H9 (cell line): Measurements from ENCODE around the gene CTNNA3. TPM values are rescaled to one million over a fixed set of nuclear protein-coding genes. Genes with fewer than 3 reads are reported as not detected.

ENCODE experiments used
- DNase-seq: peaks from one replicate; pipeline ENCODE4 v3.0.0-alpha.2; 2017
- H2AFZ ChIP-seq: one replicate; pipeline ENCODE4 v1.6.1; 2013; ENCODE audit warnings: mild to moderate bottlenecking, low read length, control low read depth, moderate library complexity
- H2AK5ac ChIP-seq: 2 replicates; pipeline ENCODE4 v1.6.1; 2013; ENCODE audit warnings: low read length, control low read depth, mixed read lengths; ENCODE audit not compliant: insufficient read length
- H2BK120ac ChIP-seq: one replicate; pipeline ENCODE4 v1.6.1; 2013; ENCODE audit warnings: low read depth, mild to moderate bottlenecking, low read length, control low read depth, inconsistent platforms; ENCODE audit not compliant: poor library complexity, severe bottlenecking
- H2BK12ac ChIP-seq: 2 replicates; pipeline ENCODE4 v1.6.1; 2013; ENCODE audit warnings: low read length, control low read depth, mixed read lengths, low read depth; ENCODE audit not compliant: insufficient read length
- H2BK15ac ChIP-seq: 2 replicates; pipeline ENCODE4 v1.6.1; 2013; ENCODE audit warnings: low read depth, low read length, control low read depth
- H2BK20ac ChIP-seq: one replicate; pipeline ENCODE4 v1.6.1; 2013; ENCODE audit warnings: low read depth, mild to moderate bottlenecking, low read length, control low read depth, inconsistent platforms; ENCODE audit not compliant: poor library complexity, severe bottlenecking
- H2BK5ac ChIP-seq: 2 replicates; pipeline ENCODE4 v1.6.1; 2013; ENCODE audit warnings: low read length, control low read depth, mixed read lengths; ENCODE audit not compliant: insufficient read length
- H3K14ac ChIP-seq: 2 replicates; pipeline ENCODE4 v1.6.1; 2013; ENCODE audit warnings: low read length, control low read depth; ENCODE audit not compliant: insufficient read depth
- H3K18ac ChIP-seq: 2 replicates; pipeline ENCODE4 v1.6.1; 2013; ENCODE audit warnings: low read depth, mild to moderate bottlenecking, mixed read lengths, low read length, control low read depth; ENCODE audit not compliant: insufficient read length
- H3K23ac ChIP-seq: 2 replicates; pipeline ENCODE4 v1.6.1; 2013; ENCODE audit warnings: low read length, control low read depth, mixed read lengths, low read depth; ENCODE audit not compliant: insufficient read length
- H3K23me2 ChIP-seq: 2 replicates; pipeline ENCODE4 v1.6.1; 2013; ENCODE audit warnings: low read depth, mild to moderate bottlenecking, mixed read lengths, low read length, control low read depth; ENCODE audit not compliant: insufficient read length, poor library complexity, severe bottlenecking
- H3K27ac ChIP-seq: 2 replicates; pipeline ENCODE4 v1.5.1; 2013; ENCODE audit warnings: low read length, control low read depth, mixed read lengths, low read depth; ENCODE audit not compliant: insufficient read length
- H3K27me3 ChIP-seq: 2 replicates; pipeline ENCODE4 v1.6.1; 2013; ENCODE audit warnings: low read length, control low read depth, inconsistent platforms; ENCODE audit not compliant: insufficient read depth
- H3K4ac ChIP-seq: 2 replicates; pipeline ENCODE4 v1.6.1; 2013; ENCODE audit warnings: low read depth, mild to moderate bottlenecking, control low read depth, inconsistent platforms, low read length, moderate library complexity
- H3K4me1 ChIP-seq: 2 replicates; pipeline ENCODE4 v1.6.1; 2013; ENCODE audit warnings: low read length, control low read depth, inconsistent platforms; ENCODE audit not compliant: insufficient read depth
- H3K4me2 ChIP-seq: 2 replicates; pipeline ENCODE4 v1.6.1; 2013; ENCODE audit warnings: low read length, control low read depth, mixed read lengths; ENCODE audit not compliant: insufficient read length, insufficient read depth
- H3K56ac ChIP-seq: 2 replicates; pipeline ENCODE4 v1.6.1; 2013; ENCODE audit warnings: low read depth, mild to moderate bottlenecking, mixed read lengths, low read length, control low read depth; ENCODE audit not compliant: insufficient read length
- H3K79me1 ChIP-seq: 2 replicates; pipeline ENCODE4 v1.6.1; 2013; ENCODE audit warnings: low read depth, mild to moderate bottlenecking, moderate library complexity, low read length, control low read depth, inconsistent platforms; ENCODE audit not compliant: insufficient read depth, poor library complexity, severe bottlenecking
- H3K79me2 ChIP-seq: 2 replicates; pipeline ENCODE4 v1.6.1; 2013; ENCODE audit warnings: low read length, control low read depth, inconsistent platforms; ENCODE audit not compliant: insufficient read depth
- H3K9ac ChIP-seq: 2 replicates; pipeline ENCODE4 v1.6.1; 2013; ENCODE audit warnings: low read length, control low read depth, mixed read lengths; ENCODE audit not compliant: insufficient read length; ENCODE audit errors: extremely low read depth
- H3K9me3 ChIP-seq: one replicate; pipeline ENCODE4 v1.6.1; 2013; ENCODE audit warnings: low read depth, low read length, inconsistent platforms; ENCODE audit not compliant: control insufficient read depth
- H3T11ph ChIP-seq: one replicate; pipeline ENCODE4 v1.6.1; 2013; ENCODE audit warnings: mild to moderate bottlenecking, low read length, control low read depth, inconsistent platforms
- H4K20me1 ChIP-seq: one replicate; pipeline ENCODE4 v1.6.1; 2013; ENCODE audit not compliant: control insufficient read depth, insufficient read length, insufficient read depth
- H4K5ac ChIP-seq: 2 replicates; pipeline ENCODE4 v1.6.1; 2013; ENCODE audit warnings: low read depth, mild to moderate bottlenecking, mixed read lengths, low read length, control low read depth; ENCODE audit not compliant: insufficient read length
- H4K8ac ChIP-seq: replicated peaks from 2 replicates; pipeline ENCODE4 v1.6.1; 2013; ENCODE audit warnings: low read length, control low read depth, mixed read lengths, low read depth; ENCODE audit not compliant: insufficient read length
- H4K91ac ChIP-seq: 2 replicates; pipeline ENCODE4 v1.6.1; 2013; ENCODE audit warnings: low read depth, mild to moderate bottlenecking, moderate library complexity, mixed read lengths, low read length, control low read depth; ENCODE audit not compliant: insufficient read length
- H3K27ac Mint-ChIP-seq, 3 experiments: 2 replicates in 2 of 3; 3 replicates in 1 of 3; pipeline ENCODE4 v1.8.0; 2020 to 2021; ENCODE audit warnings: mixed read lengths in 3 of 3, mild to moderate bottlenecking in 1 of 3, moderate library complexity in 1 of 3
- H3K27me3 Mint-ChIP-seq: 2 replicates; pipeline ENCODE4 v1.8.0; 2021; ENCODE audit warnings: low read depth, mild to moderate bottlenecking, moderate library complexity, mixed read lengths
- H3K36me3 Mint-ChIP-seq, 3 experiments: 2 replicates in 2 of 3; 3 replicates in 1 of 3; pipeline ENCODE4 v1.8.0; 2020 to 2021; ENCODE audit warnings: low read depth in 3 of 3, mixed read lengths in 3 of 3; ENCODE audit not compliant: insufficient read depth in 1 of 3
- H3K4me1 Mint-ChIP-seq, 2 experiments: 2 replicates each; pipeline ENCODE4 v1.8.0; 2020; ENCODE audit warnings: mixed read lengths in 2 of 2
- H3K4me3 Mint-ChIP-seq, 2 experiments: 2 replicates in 1 of 2; 3 replicates in 1 of 2; pipeline ENCODE4 v1.8.0; 2020 to 2021; ENCODE audit warnings: mild to moderate bottlenecking in 2 of 2, mixed read lengths in 2 of 2, moderate library complexity in 1 of 2
- H3K9me3 Mint-ChIP-seq, 2 experiments: 2 replicates in 1 of 2; 3 replicates in 1 of 2; pipeline ENCODE4 v1.8.0; 2020; ENCODE audit warnings: mild to moderate bottlenecking in 2 of 2, mixed read lengths in 2 of 2, moderate library complexity in 1 of 2
- WGBS: extraction: QIAGEN DNeasy Blood & Tissue Kit; methylation state at CpG from one replicate; pipeline ENCODE4 v1.1.7; 2013; ENCODE audit warnings: missing lambda C conversion rate, low lambda C conversion rate, mixed read lengths; ENCODE audit not compliant: insufficient read length; ENCODE audit errors: extremely low coverage; 5-methylcytosine and 5-hydroxymethylcytosine counted together
- total RNA-seq: library from RNA; stranded (reverse); gene quantifications from 2 replicates; pipeline ENCODE4 v1.2.1, GENCODE V29; 2021
- TF ChIP-seq, protein P1 (sequence below): fragments of 200-600 bp; sonication (generic); conservative IDR thresholded peaks from 3 replicates; pipeline ENCODE4 v1.8.0; 2021; ENCODE audit warnings: antibody characterized with exemption, mild to moderate bottlenecking

Gene CTNNA3
- total RNA-seq, 1 experiment from 2014 or later: 3.3 TPM

- no peak overlapping the region for H4K8ac ChIP-seq
- no peaks in the 10 kb centered on the region for H3K27me3 ChIP-seq
- no peak overlapping the region for H3T11ph ChIP-seq
- H2AFZ ChIP-seq: no peak overlapping the region
- no CpG with 5 or more reads among the region's 2 CpGs for WGBS
- no peaks in the 10 kb centered on the region for H3K79me2 ChIP-seq
- no peak overlapping the region for H2BK12ac ChIP-seq
- no peak overlapping the region for H2BK120ac ChIP-seq
- H3K14ac ChIP-seq: no peak overlapping the region
- H2BK5ac ChIP-seq: no peak overlapping the region
- no peaks in the 10 kb centered on the region for H3K27me3 Mint-ChIP-seq
- H3K18ac ChIP-seq: no peak overlapping the region
- no peak overlapping the region for H3K4me3 Mint-ChIP-seq
- no peak overlapping the region for H4K5ac ChIP-seq
- H4K20me1 ChIP-seq: no peaks in the 10 kb centered on the region
- H2BK20ac ChIP-seq: no peak overlapping the region
- no peaks in the 10 kb centered on the region for H3K23me2 ChIP-seq
- no peak overlapping the region for H3K4ac ChIP-seq
- TF ChIP-seq, protein P1, sequence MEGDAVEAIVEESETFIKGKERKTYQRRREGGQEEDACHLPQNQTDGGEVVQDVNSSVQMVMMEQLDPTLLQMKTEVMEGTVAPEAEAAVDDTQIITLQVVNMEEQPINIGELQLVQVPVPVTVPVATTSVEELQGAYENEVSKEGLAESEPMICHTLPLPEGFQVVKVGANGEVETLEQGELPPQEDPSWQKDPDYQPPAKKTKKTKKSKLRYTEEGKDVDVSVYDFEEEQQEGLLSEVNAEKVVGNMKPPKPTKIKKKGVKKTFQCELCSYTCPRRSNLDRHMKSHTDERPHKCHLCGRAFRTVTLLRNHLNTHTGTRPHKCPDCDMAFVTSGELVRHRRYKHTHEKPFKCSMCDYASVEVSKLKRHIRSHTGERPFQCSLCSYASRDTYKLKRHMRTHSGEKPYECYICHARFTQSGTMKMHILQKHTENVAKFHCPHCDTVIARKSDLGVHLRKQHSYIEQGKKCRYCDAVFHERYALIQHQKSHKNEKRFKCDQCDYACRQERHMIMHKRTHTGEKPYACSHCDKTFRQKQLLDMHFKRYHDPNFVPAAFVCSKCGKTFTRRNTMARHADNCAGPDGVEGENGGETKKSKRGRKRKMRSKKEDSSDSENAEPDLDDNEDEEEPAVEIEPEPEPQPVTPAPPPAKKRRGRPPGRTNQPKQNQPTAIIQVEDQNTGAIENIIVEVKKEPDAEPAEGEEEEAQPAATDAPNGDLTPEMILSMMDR: no peak
- H3K27ac Mint-ChIP-seq: peak overlapping the region in 1 of 3 experiments; percentile 77; a peak in 1 of 7 replicates
- no peak overlapping the region for H4K91ac ChIP-seq
- peaks cover 0 to 3% of the 10 kb centered on the region in 2 experiments; a peak in 2 of 5 replicates for H3K9me3 Mint-ChIP-seq
- H3K4me2 ChIP-seq: no peak overlapping the region
- no peaks in the 10 kb centered on the region for H3K79me1 ChIP-seq
- H3K23ac ChIP-seq: no peak overlapping the region
- no peak overlapping the region for H2AK5ac ChIP-seq
- H3K27ac ChIP-seq: no peak overlapping the region
- H3K9me3 ChIP-seq: no peaks in the 10 kb centered on the region
- H3K36me3 Mint-ChIP-seq: no peaks in the 10 kb centered on the region; a peak in 1 of 7 replicates
- no peaks in the 10 kb centered on the region for H3K4me1 Mint-ChIP-seq
- no peaks in the 10 kb centered on the region for H3K4me1 ChIP-seq
- H3K56ac ChIP-seq: no peak overlapping the region
- DNase-seq: no peak
- H3K9ac ChIP-seq: no peak overlapping the region
- no peak overlapping the region for H2BK15ac ChIP-seq
Measured at GRCh38 chr10:65949526-65949925, 1746.5 kb downstream of the CTNNA3 start.
